Immature natural killer cell (primary cell): Measurements from ENCODE around the gene FAM167B. TPM values are rescaled to one million over a fixed set of nuclear protein-coding genes. Genes with fewer than 3 reads are reported as not detected.

Experiments
- DNase-seq, 3 donors: peaks; one replicate each; pipeline ENCODE4 v3.0.0; 2022; ENCODE audit warnings: mixed read lengths in 1 of 3
- H3K27ac Mint-ChIP-seq, 6 donors: one replicate each; pipeline ENCODE4 v1.8.0; 2020; ENCODE audit warnings: mixed read lengths in 6 of 6, mild to moderate bottlenecking in 5 of 6, inconsistent platforms in 4 of 6, moderate library complexity in 3 of 6
- H3K27me3 Mint-ChIP-seq, 3 donors: one replicate each; pipeline ENCODE4 v1.8.0; 2020 to 2021; ENCODE audit warnings: low read depth in 3 of 3, mild to moderate bottlenecking in 3 of 3, mixed read lengths in 3 of 3, moderate library complexity in 3 of 3, inconsistent platforms in 1 of 3
- H3K36me3 Mint-ChIP-seq, 3 donors: one replicate each; pipeline ENCODE4 v1.8.0; 2020; ENCODE audit warnings: mixed read lengths in 3 of 3, inconsistent platforms in 2 of 3, mild to moderate bottlenecking in 2 of 3
- H3K4me1 Mint-ChIP-seq, 2 donors: one replicate each; pipeline ENCODE4 v1.8.0; 2020; ENCODE audit warnings: inconsistent platforms in 2 of 2, mild to moderate bottlenecking in 2 of 2, mixed read lengths in 2 of 2, moderate library complexity in 1 of 2
- H3K4me3 Mint-ChIP-seq, 5 donors: one replicate each; pipeline ENCODE4 v1.8.0; 2020; ENCODE audit warnings: mild to moderate bottlenecking in 5 of 5, mixed read lengths in 5 of 5, inconsistent platforms in 3 of 5, moderate library complexity in 3 of 5
- H3K9me3 Mint-ChIP-seq, 6 donors: one replicate each; pipeline ENCODE4 v1.8.0; 2020; ENCODE audit warnings: mild to moderate bottlenecking in 6 of 6, mixed read lengths in 6 of 6, inconsistent platforms in 4 of 6, moderate library complexity in 3 of 6
- polyA plus RNA-seq, 3 donors: library from polyadenylated mRNA; unstranded; fragments of 300-500 nt; fragmentation: Illumina TruSeq; gene quantifications; one replicate each; pipeline ENCODE4 v1.2.3, GENCODE V29; 2021

The FAM167B gene
- polyA plus RNA-seq, 3 donors from 2014 or later = 0.28 to 0.53 TPM; not detected in 1

DNA sequence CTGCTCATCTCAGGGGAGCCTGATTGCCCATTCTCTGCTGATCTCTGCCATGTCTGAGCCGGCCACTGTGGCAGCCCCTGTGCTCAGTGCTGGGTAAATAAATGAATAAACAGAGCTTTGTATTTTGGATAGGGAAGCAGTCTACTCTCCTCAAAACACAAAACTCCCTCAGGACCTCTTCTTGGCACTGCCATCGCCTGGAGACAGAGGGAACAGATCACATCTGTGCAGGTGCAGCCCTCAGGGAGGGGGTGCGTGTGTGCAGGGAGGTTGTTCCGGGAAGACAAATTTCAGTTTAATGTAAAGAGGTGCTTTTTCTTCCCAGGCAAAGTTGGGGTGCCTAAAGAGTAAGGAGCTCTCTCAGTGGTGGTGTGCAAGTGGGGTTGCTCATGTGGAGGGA, 7.7 kb upstream of the FAM167B start:
- Mint-ChIP-seq H3K9me3 (no peaks in the 10 kb centered on the region), H3K4me1 (peaks cover 15 to 26% of the 10 kb centered on the region in 2 donors), H3K27me3 (peaks cover 0 to 1% (median 0%) of the 10 kb centered on the region in 3 donors), H3K36me3 (peaks cover 0 to 4% (median 0%) of the 10 kb centered on the region in 3 donors), H3K27ac (peak overlapping the region in 3 of 6 donors; percentile 14 to 69 (median 60)), H3K4me3 (peak overlapping the region; percentile 65 to 92 (median 87))
- DNase-seq = no peak

GRCh38 chr1:32239790-32240139, 7.3 kb upstream of the FAM167B start:
- Mint-ChIP-seq H3K4me3 (peak overlapping the region; percentile 87 to 92 (median 89)), H3K27me3 (peaks cover 0 to 1% (median 0%) of the 10 kb centered on the region in 3 donors), H3K4me1 (peaks cover 15 to 26% of the 10 kb centered on the region in 2 donors), H3K9me3 (no peaks in the 10 kb centered on the region), H3K27ac (peak overlapping the region in 3 of 6 donors; percentile 51 to 62 (median 60)), H3K36me3 (peaks cover 0 to 4% (median 0%) of the 10 kb centered on the region in 3 donors)
- DNase-seq = no peak

DNA sequence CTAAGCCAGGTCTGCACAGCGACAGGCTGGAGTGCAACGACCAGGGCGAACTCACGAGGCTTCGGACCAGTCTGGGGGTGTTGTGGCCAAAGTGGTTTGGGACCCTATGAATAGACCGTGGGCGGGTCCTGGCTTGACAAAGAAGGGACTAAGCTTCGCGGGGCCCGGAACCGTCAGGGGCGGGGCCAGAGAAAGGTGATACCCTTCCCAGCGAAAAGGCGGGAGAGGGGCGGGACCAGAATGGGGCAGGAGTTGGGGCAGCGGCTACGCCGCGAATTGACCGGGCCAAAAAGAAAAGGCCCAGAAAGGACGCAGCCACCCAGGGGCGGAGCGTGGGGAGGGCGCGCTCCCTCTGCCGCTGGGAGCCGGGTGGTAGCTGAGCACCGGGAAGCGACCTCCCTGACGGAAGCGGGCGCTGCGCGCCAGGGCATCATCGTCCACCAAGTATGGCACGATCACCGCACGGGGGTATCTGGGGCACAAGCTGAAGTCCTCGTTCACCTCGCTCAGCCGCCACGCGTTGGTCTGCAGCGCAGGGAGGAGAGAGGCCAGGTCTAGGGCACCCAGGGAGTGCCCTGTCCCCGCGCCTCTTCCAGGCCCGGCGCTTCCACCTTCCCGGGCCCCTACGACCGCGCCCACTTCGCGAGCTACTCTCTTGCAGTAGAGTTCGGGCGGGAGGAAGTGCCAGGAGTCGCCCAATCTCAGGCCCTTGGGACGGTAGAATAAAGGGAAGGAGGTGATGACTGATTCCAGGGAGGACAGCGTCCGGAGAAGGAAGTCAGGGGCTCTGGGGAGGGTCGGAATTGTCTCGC, 6.7 kb upstream of the FAM167B start:
- Mint-ChIP-seq H3K4me1 (peaks cover 15 to 26% of the 10 kb centered on the region in 2 donors), H3K4me3 (peak overlapping the region; percentile 87 to 92 (median 89)), H3K27ac (peak overlapping the region; percentile 12 to 85 (median 60)), H3K36me3 (peaks cover 0 to 4% (median 0%) of the 10 kb centered on the region in 3 donors), H3K27me3 (peaks cover 0 to 1% (median 0%) of the 10 kb centered on the region in 3 donors), H3K9me3 (no peaks in the 10 kb centered on the region)
- peak; percentile 56 to 74 (median 57) for DNase-seq

- Mint-ChIP-seq H3K4me3 (peak overlapping the region; percentile 87 to 92 (median 89)), H3K9me3 (no peaks in the 10 kb centered on the region), H3K36me3 (no peaks in the 10 kb centered on the region), H3K4me1 (peaks cover 15 to 26% of the 10 kb centered on the region in 2 donors), H3K27me3 (no peaks in the 10 kb centered on the region), H3K27ac (peak overlapping the region in 5 of 6 donors; percentile 59 to 85 (median 71))
- DNase-seq = peak; percentile 39 to 48 (median 43)
Measured at GRCh38 chr1:32241001-32241763, 5.8 kb upstream of the FAM167B start.

GRCh38 chr1:32242341-32242851, 4.6 kb upstream of the FAM167B start:
- H3K4me1 Mint-ChIP-seq = peaks cover 15 to 31% of the 10 kb centered on the region in 2 donors
- no peaks in the 10 kb centered on the region for H3K36me3 Mint-ChIP-seq
- H3K27me3 Mint-ChIP-seq = no peaks in the 10 kb centered on the region
- H3K27ac Mint-ChIP-seq = peak overlapping the region in 1 of 6 donors; percentile 61
- H3K4me3 Mint-ChIP-seq = peak overlapping the region in 4 of 5 donors; percentile 23 to 41 (median 34)
- no peaks in the 10 kb centered on the region for H3K9me3 Mint-ChIP-seq
- DNase-seq = no peak

GRCh38 chr1:32247452-32247851, 430 bp downstream of the FAM167B start:
- peaks cover 1 to 5% (median 4%) of the 10 kb centered on the region in 3 donors for H3K36me3 Mint-ChIP-seq
- H3K27ac Mint-ChIP-seq = peak overlapping the region; percentile 34 to 98 (median 94)
- no peak for DNase-seq
- peaks cover 48 to 55% of the 10 kb centered on the region in 2 donors for H3K4me1 Mint-ChIP-seq
- peaks cover 17 to 26% (median 24%) of the 10 kb centered on the region in 3 donors for H3K27me3 Mint-ChIP-seq
- peaks cover 0 to 1% (median 0%) of the 10 kb centered on the region in 6 donors for H3K9me3 Mint-ChIP-seq
- H3K4me3 Mint-ChIP-seq = peak overlapping the region in 2 of 5 donors; percentile 72 to 85

GRCh38 chr1:32247983-32248889, 1.2 kb downstream of the FAM167B start:
- Mint-ChIP-seq H3K27me3 (peaks cover 18 to 29% (median 27%) of the 10 kb centered on the region in 3 donors), H3K4me1 (peaks cover 55 to 59% of the 10 kb centered on the region in 2 donors), H3K9me3 (peaks cover 0 to 1% (median 0%) of the 10 kb centered on the region in 6 donors), H3K27ac (peak overlapping the region; percentile 96 to 100 (median 98)), H3K4me3 (peak overlapping the region; percentile 80 to 100 (median 91)), H3K36me3 (peaks cover 4 to 5% (median 5%) of the 10 kb centered on the region in 3 donors)
- peak; percentile 75 to 77 (median 76) for DNase-seq

DNA sequence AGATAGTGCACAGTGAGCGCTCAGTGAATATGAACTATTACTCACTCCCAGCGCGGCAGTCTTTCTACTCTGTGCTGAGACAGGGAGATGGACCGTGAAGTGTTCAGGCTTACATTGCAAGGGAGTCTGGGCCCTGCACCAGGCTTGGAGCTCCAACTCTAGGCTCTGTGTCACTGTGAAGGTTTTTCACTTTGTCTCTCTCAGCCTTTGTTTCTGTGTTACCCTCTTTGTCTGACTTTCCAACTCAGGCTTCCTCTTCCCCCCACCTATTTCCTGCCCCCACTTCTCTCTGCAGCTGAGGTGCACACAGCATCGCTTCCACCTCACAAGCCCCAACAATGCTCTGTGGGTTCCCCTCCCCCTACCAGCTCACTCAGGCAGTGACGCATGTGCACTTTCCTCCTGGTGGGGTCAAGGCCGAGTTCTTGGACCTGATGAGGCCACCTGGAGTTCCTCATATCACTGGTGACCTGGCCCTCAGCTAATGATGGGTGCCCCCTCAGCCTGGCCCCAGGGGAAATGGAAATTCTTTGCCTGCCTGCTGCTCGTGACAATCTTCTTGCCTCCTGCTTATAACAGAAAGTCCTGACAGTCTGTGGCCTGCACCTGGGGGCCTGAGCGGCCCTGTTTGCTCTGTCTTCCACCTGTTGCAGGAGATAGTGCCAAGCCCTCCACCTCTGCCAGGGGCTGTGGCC, 3.0 kb downstream of the FAM167B start:
- Mint-ChIP-seq H3K9me3 (peaks cover 0 to 1% (median 0%) of the 10 kb centered on the region in 6 donors), H3K27ac (peak overlapping the region; percentile 96 to 100 (median 98)), H3K36me3 (peaks cover 5 to 7% (median 5%) of the 10 kb centered on the region in 3 donors), H3K4me3 (peak overlapping the region; percentile 91 to 100 (median 92)), H3K27me3 (peaks cover 18 to 35% (median 33%) of the 10 kb centered on the region in 3 donors), H3K4me1 (peaks cover 71 to 74% of the 10 kb centered on the region in 2 donors)
- DNase-seq = peak; percentile 88 to 89 (median 89)

DNA sequence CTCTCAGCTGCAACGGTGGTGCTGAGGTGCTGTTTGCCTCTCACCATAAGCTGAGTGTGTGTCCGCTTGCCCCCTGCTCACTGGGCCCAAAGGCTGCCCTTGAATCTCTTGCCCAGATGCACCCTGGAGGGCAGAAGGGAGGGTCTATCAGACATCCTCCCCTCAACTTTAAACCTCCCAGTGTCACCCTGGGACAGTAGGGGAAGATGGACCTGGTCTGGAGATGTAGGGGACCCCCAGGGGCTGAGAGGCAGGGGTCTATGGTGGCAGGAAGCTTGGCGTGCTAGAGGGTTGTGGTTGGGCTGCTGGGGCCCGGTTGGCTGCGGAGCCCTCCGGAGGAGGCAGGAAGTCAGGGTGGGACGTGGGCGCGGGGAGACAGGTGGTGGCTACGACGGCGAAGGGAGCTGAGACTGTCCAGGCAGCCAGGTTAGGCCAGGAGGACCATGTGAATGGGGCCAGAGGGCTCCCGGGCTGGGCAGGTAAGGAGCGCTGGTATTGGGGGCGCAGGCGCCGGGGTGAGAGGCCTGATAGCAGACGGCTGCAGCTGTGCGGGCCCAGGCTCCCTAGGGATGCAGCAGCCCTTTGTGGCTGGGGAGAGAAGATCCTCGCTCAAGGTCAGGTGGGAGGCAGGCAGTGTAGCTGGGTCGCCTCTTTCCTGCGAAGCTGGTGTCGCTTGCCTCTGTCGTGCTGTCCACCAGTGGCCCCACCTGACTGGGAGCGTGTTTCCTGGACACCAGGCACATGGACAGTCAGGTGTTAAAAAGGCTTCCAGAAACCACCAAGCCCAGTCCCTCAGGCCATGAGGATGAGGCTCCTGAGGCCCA, 4.1 kb downstream of the FAM167B start, which contains the start of gene LCK:
TSS of gene LCK (plus strand) at position 373 of the 824 bp plus-strand sequence. CDS start 23,065 bp downstream, outside the sequence.
- peaks cover 0 to 1% (median 0%) of the 10 kb centered on the region in 6 donors for H3K9me3 Mint-ChIP-seq
- H3K27ac Mint-ChIP-seq = peak within 1 kb of the TSS; percentile 96 to 100 (median 98)
- peaks cover 80 to 83% of the 10 kb centered on the region in 2 donors for H3K4me1 Mint-ChIP-seq
- peak; percentile 68 to 73 (median 69) for DNase-seq
- peaks cover 18 to 35% (median 33%) of the 10 kb centered on the region in 3 donors for H3K27me3 Mint-ChIP-seq
- peak within 1 kb of the TSS; percentile 91 to 100 (median 92) for H3K4me3 Mint-ChIP-seq
- peaks cover 5 to 7% (median 5%) of the 10 kb centered on the region in 3 donors for H3K36me3 Mint-ChIP-seq

DNA sequence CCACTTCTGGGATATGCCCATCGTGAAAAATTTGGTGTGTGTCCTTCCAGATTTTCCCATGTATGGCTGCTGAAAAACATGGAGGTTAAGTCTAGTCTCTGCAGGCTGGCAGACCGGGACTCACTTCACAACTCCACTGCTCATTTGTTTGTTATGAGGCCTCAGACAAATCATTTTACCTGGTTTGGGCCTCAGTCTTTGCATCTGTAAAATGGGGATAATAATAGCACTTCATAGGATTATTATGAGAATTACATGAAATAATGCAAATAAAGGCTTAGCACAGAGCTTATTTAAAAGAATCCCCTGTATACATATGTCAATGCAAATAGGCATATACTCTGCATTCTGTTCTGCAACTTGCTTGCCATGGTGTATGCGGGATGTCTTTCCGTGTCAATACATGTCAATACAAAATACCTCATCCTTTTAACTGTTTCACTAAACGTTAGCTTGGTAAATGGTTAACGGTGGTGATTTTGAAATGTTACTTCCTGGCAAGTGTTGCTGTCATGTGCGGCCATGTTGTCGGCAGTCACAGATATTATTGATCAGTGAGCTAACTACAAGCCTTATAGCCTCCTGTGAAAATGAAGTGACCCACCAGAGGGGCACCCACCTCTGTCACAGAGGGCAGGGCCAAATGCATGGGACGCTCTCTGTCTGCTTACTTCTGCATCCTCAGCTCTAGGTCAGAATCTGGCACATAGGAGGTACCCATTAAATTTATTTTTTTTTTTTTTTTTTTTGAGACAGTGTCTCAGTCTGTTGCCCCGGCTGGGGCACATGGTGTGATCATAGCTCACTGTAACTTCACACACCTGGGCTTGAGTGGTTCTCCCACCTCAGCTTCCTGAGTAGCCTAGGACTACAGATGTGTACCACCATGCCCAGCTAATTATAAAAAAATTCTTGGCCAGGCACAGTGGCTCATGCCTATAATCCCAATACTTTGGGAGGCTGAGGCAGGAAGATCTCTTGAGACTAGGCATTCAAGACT, 8.3 kb downstream of the FAM167B start:
- peaks cover 80% of the 10 kb centered on the region in 2 donors for H3K4me1 Mint-ChIP-seq
- H3K4me3 Mint-ChIP-seq = peak overlapping the region; percentile 71 to 91 (median 79)
- H3K27ac Mint-ChIP-seq = peak overlapping the region; percentile 86 to 96 (median 95)
- peaks cover 7 to 14% (median 9%) of the 10 kb centered on the region in 3 donors for H3K36me3 Mint-ChIP-seq
- peak in 1 of 3 donors; percentile 11 for DNase-seq
- H3K27me3 Mint-ChIP-seq = peaks cover 13 to 29% (median 25%) of the 10 kb centered on the region in 3 donors
- H3K9me3 Mint-ChIP-seq = peaks cover 0 to 1% (median 0%) of the 10 kb centered on the region in 6 donors
